ENCODE measurements around the gene MED13.

DNA sequence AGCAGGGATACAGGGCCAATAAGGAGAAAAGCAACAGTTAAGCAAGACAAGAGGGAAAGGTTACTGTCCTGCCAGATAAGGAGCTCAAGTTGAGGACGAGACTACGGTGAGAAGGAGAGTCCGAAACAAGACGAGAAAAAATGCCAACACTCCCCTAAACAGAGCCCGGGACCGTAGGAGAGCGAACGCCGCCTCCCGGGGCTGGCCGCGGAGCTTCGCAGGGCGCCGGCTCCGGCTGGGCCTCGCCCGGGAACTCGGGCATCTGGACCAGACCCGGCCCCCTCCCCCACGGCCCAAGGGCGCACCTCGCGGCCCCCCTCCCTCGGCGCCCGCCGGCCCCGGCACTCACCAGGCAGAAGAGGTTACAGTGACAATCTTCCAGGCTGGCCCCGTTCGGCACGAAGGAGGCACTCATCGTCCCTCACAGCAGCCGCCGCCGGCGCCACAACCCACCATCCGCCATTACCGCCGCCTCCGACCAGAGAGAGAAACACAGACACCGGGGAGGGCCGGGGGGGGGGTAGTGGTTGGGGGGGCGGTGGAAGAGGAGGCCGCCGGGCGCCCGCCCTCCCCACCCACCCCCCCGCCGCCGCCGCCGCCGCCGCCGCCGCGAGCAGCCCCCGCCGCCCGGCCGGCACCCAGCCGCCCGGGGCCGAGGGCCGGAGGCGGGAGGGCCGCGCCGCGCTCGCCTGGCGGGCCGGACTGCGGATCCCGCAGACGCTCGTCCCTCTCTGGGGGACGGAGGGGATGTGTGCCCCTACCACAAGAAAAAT lies at the start of gene MED13:
- no peak for TF ChIP-seq EZH2 (IDR thresholded peaks at IDR 0.05; ENCODE audit: borderline replicate concordance)
- TF ChIP-seq, protein P1, sequence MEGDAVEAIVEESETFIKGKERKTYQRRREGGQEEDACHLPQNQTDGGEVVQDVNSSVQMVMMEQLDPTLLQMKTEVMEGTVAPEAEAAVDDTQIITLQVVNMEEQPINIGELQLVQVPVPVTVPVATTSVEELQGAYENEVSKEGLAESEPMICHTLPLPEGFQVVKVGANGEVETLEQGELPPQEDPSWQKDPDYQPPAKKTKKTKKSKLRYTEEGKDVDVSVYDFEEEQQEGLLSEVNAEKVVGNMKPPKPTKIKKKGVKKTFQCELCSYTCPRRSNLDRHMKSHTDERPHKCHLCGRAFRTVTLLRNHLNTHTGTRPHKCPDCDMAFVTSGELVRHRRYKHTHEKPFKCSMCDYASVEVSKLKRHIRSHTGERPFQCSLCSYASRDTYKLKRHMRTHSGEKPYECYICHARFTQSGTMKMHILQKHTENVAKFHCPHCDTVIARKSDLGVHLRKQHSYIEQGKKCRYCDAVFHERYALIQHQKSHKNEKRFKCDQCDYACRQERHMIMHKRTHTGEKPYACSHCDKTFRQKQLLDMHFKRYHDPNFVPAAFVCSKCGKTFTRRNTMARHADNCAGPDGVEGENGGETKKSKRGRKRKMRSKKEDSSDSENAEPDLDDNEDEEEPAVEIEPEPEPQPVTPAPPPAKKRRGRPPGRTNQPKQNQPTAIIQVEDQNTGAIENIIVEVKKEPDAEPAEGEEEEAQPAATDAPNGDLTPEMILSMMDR (IDR thresholded peaks at IDR 0.05; ENCODE audit: poor library complexity), result no peak
- no peak for TF ChIP-seq EZH2phosphoT487 (IDR thresholded peaks at IDR 0.05; ENCODE audit: low read depth, severe bottlenecking, unreplicated experiment)

Data from hepatocyte (in vitro differentiated cells).